H1 (cell line): ENCODE results near the gene TMED9. TPM values are rescaled to one million over a fixed set of nuclear protein-coding genes. Genes with fewer than 3 reads are reported as not detected.

Source experiments
- ASH2L ChIP-seq: fragments of 200-600, 300-600 bp; sonication (generic); IDR thresholded peaks from one replicate; pipeline ENCODE4 v1.7.1; 2017; ENCODE audit warnings: low read length
- BRCA1 ChIP-seq: IDR thresholded peaks from 2 replicates; pipeline ENCODE4 v1.6.1; 2012; ENCODE audit warnings: low read depth, low read length, improper control_type of control experiment
- CBX5 ChIP-seq: fragments of 300-800, 300-1000 bp; sonication (generic); IDR thresholded peaks from 2 replicates; pipeline ENCODE4 v1.7.1; 2016; ENCODE audit warnings: antibody characterized with exemption, low read length, low read depth
- CREB1 ChIP-seq: IDR thresholded peaks from 2 replicates; pipeline ENCODE4 v1.6.1; 2012; ENCODE audit warnings: inconsistent platforms
- CTBP2 ChIP-seq: IDR thresholded peaks from 2 replicates; pipeline ENCODE4 v1.7.0; 2011; ENCODE audit warnings: borderline replicate concordance, mild to moderate bottlenecking, moderate library complexity, mixed read lengths, low read length; ENCODE audit not compliant: insufficient read depth, insufficient read length
- EGR1 ChIP-seq: IDR thresholded peaks from 2 replicates; pipeline ENCODE4 v1.6.1; 2011; ENCODE audit warnings: low read depth, low read length, borderline replicate concordance
- HDAC6 ChIP-seq: IDR thresholded peaks from one replicate; pipeline ENCODE4 v1.7.1; 2012; ENCODE audit warnings: low read depth, mild to moderate bottlenecking, inconsistent platforms, low read length, moderate library complexity
- JUN ChIP-seq: IDR thresholded peaks from 2 replicates; pipeline ENCODE4 v1.6.1; 2011; ENCODE audit warnings: low read depth, mild to moderate bottlenecking, improper control_type of control experiment, low read length
- JUND ChIP-seq: IDR thresholded peaks from 2 replicates; pipeline ENCODE4 v1.6.1; 2011; ENCODE audit warnings: mild to moderate bottlenecking, improper control_type of control experiment, low read length
- KDM1A ChIP-seq: fragments of 200-600, 300-600 bp; sonication (generic); IDR thresholded peaks from 2 replicates; pipeline ENCODE4 v1.7.1; 2016; ENCODE audit warnings: mild to moderate bottlenecking, low read length, borderline replicate concordance
- NRF1 ChIP-seq: IDR thresholded peaks from 2 replicates; pipeline ENCODE4 v1.6.1; 2011; ENCODE audit warnings: mild to moderate bottlenecking, low read depth, low read length, improper control_type of control experiment
- PHF8 ChIP-seq: fragments of 200-600 bp; sonication (generic); conservative IDR thresholded peaks from 2 replicates; pipeline ENCODE4 v1.7.1; 2012; ENCODE audit warnings: low read depth, mild to moderate bottlenecking, inconsistent platforms, low read length, moderate library complexity
- POLR2A ChIP-seq, 2 experiments: IDR thresholded peaks; 1 replicate in 1 of 2; 2 replicates in 1 of 2; pipeline ENCODE4 v1.6.1; 2011; ENCODE audit warnings: low read depth in 2 of 2, low read length in 2 of 2, mild to moderate bottlenecking in 2 of 2; ENCODE audit errors: control extremely low read depth in 1 of 2
- RNF2 ChIP-seq: fragments of 200-900, 300-1000 bp; sonication (generic); IDR thresholded peaks from 2 replicates; pipeline ENCODE4 v1.7.1; 2016; ENCODE audit warnings: borderline replicate concordance, low read depth, mild to moderate bottlenecking, antibody characterized with exemption, low read length; ENCODE audit not compliant: poor library complexity, severe bottlenecking; ENCODE audit errors: missing control alignments
- SAP30 ChIP-seq: fragments of 300-600 bp; sonication (generic); IDR thresholded peaks from 2 replicates; pipeline ENCODE4 v1.7.1; 2012; ENCODE audit warnings: low read length, moderate library complexity, mild to moderate bottlenecking, inconsistent platforms; ENCODE audit not compliant: insufficient read depth, insufficient replicate concordance
- SIX5 ChIP-seq: IDR thresholded peaks from 2 replicates; pipeline ENCODE4 v1.6.1; 2011; ENCODE audit warnings: mild to moderate bottlenecking, low read depth, low read length
- SP2 ChIP-seq: IDR thresholded peaks from 2 replicates; pipeline ENCODE4 v1.6.1; 2012; ENCODE audit warnings: mild to moderate bottlenecking, low read length, inconsistent platforms
- polyA plus RNA-seq, 7 experiments: library from polyadenylated mRNA; depleted of rRNA in 3 of 7; stranded (reverse) in 5 of 7; unstranded in 2 of 7; fragments of >200 nt in 5 of 7; fragments of 200-250 nt in 2 of 7; gene quantifications; 1 replicate in 5 of 7; 2 replicates in 1 of 7; 4 replicates in 1 of 7; pipeline versions ENCODE4 v1.2.1 to v1.2.3, GENCODE V29; 2011 to 2013; ENCODE audit warnings: missing spikeins in 2 of 7, mixed read lengths in 2 of 7
- total RNA-seq: library from RNA; stranded (reverse); fragmentation: NEBNext Ultra II Directional; extraction: Animal tissue kit (Norgen Biotek cat#: 25700); gene quantifications from 2 replicates; pipeline ENCODE4 v1.2.1, GENCODE V29; 2021
- TF ChIP-seq, protein P1 (sequence below): IDR thresholded peaks from 2 replicates; pipeline ENCODE4 v1.6.1; 2012; ENCODE audit warnings: inconsistent platforms
- TF ChIP-seq, protein P2 (sequence below): IDR thresholded peaks from 2 replicates; pipeline ENCODE4 v1.6.1; 2012; ENCODE audit warnings: low read length, inconsistent platforms
- TF ChIP-seq, protein P3 (sequence below), 3 experiments: IDR thresholded peaks; 1 replicate in 2 of 3; 2 replicates in 1 of 3; pipeline versions ENCODE4 v1.5.1 to v1.6.1; 2011; ENCODE audit warnings: low read length in 3 of 3, mild to moderate bottlenecking in 3 of 3, inconsistent platforms in 2 of 3, low read depth in 1 of 3, moderate library complexity in 1 of 3; ENCODE audit not compliant: insufficient read depth in 1 of 3; ENCODE audit errors: control extremely low read depth in 1 of 3

Gene TMED9
- total and polyA plus RNA-seq, 2 of the 8 experiments (the other 6 are each of a cell fraction or from before 2014, with no cell fraction given) = 130 to 160 TPM

DNA sequence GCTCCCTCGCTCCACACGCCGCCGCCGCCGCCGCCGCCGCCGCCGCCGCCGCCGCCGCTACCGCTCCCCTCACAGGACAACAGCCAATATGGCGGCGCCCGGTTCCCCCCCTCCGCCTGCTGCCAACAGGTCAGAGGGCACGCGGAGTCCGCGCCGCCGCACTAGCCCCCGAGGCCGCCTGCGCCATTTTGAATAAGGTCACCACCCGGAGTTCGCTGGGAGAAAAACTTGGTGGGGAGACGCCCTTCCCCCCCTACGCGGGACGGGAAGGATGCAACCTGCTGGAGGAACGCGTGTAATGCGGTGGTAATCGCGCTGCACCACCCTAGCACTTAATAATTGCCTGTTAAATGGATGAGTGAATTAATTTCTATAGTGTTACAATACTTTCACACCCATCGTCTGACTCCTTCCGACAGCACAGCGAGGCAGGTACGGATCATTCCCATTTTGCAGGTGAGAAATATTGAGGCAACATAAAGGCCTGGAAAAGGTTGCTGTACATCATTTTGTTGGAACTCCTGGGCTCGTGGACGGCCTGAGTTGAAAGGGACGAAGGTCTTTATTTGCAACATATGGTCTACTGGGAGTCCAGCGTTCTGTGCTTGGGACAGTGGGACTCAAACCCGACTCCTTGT lies 37.4 kb upstream of the TMED9 start, which contains the start of gene FAM193B (continued):
- TF ChIP-seq KDM1A (peak; percentile 97), SP2 (no peak), ASH2L (peak; percentile 80), EGR1 (no peak), CTBP2 (no peak), JUND (no peak), NRF1 (peak; percentile 22; the same call in 1 of the 2 replicates), PHF8 (no peak), BRCA1 (no peak), JUN (no peak), RNF2 (no peak), CBX5 (no peak), POLR2A (IDR thresholded peaks at IDR 0.05; ENCODE audit: control extremely low read depth in 1 of 2, low read depth in 2 of 2, low read length in 2 of 2) (peak in 1 of 2 experiments; percentile 29; a peak in 1 of 3 replicates), SIX5 (peak; percentile 50; the same call in 1 of the 2 replicates), CREB1 (peak; percentile 21; the same call in 1 of the 2 replicates), SAP30 (no peak), HDAC6 (no peak)
- TF ChIP-seq, protein P1, sequence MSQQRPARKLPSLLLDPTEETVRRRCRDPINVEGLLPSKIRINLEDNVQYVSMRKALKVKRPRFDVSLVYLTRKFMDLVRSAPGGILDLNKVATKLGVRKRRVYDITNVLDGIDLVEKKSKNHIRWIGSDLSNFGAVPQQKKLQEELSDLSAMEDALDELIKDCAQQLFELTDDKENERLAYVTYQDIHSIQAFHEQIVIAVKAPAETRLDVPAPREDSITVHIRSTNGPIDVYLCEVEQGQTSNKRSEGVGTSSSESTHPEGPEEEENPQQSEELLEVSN = peak; percentile 40
- TF ChIP-seq, protein P2, sequence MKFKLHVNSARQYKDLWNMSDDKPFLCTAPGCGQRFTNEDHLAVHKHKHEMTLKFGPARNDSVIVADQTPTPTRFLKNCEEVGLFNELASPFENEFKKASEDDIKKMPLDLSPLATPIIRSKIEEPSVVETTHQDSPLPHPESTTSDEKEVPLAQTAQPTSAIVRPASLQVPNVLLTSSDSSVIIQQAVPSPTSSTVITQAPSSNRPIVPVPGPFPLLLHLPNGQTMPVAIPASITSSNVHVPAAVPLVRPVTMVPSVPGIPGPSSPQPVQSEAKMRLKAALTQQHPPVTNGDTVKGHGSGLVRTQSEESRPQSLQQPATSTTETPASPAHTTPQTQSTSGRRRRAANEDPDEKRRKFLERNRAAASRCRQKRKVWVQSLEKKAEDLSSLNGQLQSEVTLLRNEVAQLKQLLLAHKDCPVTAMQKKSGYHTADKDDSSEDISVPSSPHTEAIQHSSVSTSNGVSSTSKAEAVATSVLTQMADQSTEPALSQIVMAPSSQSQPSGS = no peak
- TF ChIP-seq, protein P3, sequence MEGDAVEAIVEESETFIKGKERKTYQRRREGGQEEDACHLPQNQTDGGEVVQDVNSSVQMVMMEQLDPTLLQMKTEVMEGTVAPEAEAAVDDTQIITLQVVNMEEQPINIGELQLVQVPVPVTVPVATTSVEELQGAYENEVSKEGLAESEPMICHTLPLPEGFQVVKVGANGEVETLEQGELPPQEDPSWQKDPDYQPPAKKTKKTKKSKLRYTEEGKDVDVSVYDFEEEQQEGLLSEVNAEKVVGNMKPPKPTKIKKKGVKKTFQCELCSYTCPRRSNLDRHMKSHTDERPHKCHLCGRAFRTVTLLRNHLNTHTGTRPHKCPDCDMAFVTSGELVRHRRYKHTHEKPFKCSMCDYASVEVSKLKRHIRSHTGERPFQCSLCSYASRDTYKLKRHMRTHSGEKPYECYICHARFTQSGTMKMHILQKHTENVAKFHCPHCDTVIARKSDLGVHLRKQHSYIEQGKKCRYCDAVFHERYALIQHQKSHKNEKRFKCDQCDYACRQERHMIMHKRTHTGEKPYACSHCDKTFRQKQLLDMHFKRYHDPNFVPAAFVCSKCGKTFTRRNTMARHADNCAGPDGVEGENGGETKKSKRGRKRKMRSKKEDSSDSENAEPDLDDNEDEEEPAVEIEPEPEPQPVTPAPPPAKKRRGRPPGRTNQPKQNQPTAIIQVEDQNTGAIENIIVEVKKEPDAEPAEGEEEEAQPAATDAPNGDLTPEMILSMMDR (IDR thresholded peaks at IDR 0.05; ENCODE audit: control extremely low read depth in 1 of 3, insufficient read depth in 1 of 3, low read depth in 1 of 3, low read length in 3 of 3) = peak; percentile 13 to 49 (median 38); a peak in 2 of 4 replicates
